ENCODE measurements around the gene BDH1. TPM values are rescaled to one million over a fixed set of nuclear protein-coding genes. Genes with fewer than 3 reads are reported as not detected.
"Not testable (repeated sequence)": the region's sequence is repeated elsewhere in the genome, so short reads cannot be mapped to it uniquely, and the experiment has no call there.

BDH1 gene
- total RNA-seq, 3 donors from 2014 or later: 70.7 to 83.8 (median 79.9) TPM

DNA sequence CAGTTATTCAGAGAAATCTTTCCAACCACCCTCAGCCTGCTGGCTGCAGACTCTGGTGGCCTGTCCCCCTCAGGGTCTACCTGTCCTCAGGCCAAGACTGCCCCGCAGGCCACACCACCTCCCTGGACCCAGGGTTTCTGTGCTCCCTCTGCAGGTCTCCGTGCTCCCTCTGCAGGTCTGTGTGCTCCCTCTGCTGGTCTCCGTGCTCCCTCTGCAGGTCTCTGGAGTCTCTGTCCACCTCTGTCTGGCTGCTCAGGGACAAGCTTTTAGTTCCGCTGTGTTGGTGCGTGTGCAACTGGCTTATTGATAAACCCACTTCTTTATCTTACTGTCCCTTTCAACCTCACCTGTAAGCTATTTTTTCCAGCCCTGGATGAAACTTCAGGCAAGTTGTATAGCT, 30.1 kb downstream of the BDH1 start:
- H3K4me3 Mint-ChIP-seq: no peak overlapping the region
- no peak for ATAC-seq
- DNase-seq: no peak
- H3K9me3 Mint-ChIP-seq: no peaks in the 10 kb centered on the region
- H3K27me3 Mint-ChIP-seq (ENCODE audit: low read depth): no peaks in the 10 kb centered on the region
- H3K36me3 Mint-ChIP-seq (ENCODE audit: insufficient read depth): peaks cover 18% of the 10 kb centered on the region
- H3K4me1 Mint-ChIP-seq (ENCODE audit: low read depth): peaks cover 2% of the 10 kb centered on the region

DNA sequence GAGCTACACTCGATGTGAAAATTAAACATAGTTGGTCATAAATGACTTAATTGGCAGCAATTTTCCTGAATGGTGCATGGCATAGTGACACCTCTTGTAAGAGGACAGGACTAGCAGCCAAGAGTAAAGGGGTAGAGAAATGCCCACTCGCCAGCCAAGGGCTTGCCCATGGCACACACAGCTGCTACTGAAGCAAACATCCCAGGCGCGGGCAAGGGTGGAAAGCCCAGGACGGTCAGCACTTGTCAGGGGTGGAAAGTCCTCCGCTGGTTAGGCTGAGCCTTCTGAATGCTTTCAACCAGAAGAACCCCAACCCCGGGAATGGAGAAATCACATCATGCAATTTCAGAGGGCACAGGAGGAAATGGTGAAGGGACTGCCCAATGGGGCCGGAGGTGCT, 31.6 kb downstream of the BDH1 start:
- no peaks in the 10 kb centered on the region for H3K9me3 Mint-ChIP-seq
- H3K36me3 Mint-ChIP-seq (ENCODE audit: insufficient read depth): peaks cover 12% of the 10 kb centered on the region
- peaks cover 2% of the 10 kb centered on the region for H3K4me1 Mint-ChIP-seq (ENCODE audit: low read depth)
- H3K4me3 Mint-ChIP-seq: no peak overlapping the region
- DNase-seq (no peak), ATAC-seq (no peak)
- H3K27me3 Mint-ChIP-seq (ENCODE audit: low read depth): no peaks in the 10 kb centered on the region

DNA sequence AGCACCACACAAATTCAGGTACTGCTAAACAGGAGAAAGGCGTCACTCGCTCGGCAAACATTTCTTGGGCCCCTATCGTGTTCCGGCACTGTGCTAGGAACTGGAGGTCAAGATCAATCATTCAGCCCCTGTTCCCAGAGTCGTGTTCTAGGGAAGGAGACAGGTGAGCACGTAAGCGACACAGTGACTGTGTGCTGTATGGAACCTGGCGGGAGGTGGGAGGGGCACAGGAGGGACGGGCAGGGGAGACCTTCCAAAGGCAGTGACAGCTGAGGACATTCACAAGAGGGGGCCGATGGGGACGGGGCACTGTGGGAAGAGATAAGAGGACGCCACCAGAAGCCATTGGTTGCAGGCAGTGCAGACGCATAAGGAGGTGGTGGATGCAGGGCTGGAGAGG, 32.2 kb downstream of the BDH1 start:
- H3K9me3 Mint-ChIP-seq: no peaks in the 10 kb centered on the region
- H3K27me3 Mint-ChIP-seq (ENCODE audit: low read depth): no peaks in the 10 kb centered on the region
- no peak overlapping the region for H3K4me3 Mint-ChIP-seq
- H3K4me1 Mint-ChIP-seq (ENCODE audit: low read depth): peaks cover 4% of the 10 kb centered on the region
- DNase-seq: no peak
- H3K36me3 Mint-ChIP-seq (ENCODE audit: insufficient read depth): peaks cover 13% of the 10 kb centered on the region
- no peak for ATAC-seq

DNA sequence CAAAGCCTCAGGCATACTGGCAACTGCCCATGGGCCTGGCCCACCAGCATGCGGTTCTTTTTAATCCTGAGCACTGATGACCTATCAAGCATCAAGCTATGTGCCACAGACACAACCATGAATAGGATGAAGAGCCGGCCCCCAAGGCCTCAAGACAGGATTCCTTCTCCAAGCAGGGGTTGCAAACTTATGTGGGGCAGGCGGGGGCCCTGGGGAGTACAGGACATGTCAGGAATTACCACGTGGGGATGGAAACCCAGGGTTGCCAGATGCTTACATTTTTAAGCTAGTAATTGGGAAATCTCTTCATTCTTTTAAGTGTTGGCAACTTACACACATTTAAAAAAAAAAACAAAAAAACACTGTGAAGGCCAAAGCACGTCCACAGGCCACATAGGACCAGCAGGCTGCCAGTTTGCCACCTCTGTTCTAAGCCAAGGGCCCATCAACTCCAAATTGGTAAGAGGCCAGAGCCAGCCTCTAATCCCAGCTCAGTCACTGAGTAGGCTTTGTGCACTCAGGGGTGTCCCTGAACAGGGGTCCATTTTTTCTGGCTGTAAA, 32.8 kb downstream of the BDH1 start:
- peaks cover 4% of the 10 kb centered on the region for H3K4me1 Mint-ChIP-seq (ENCODE audit: low read depth)
- ATAC-seq (no peak), DNase-seq (no peak)
- H3K36me3 Mint-ChIP-seq (ENCODE audit: insufficient read depth): peaks cover 13% of the 10 kb centered on the region
- H3K4me3 Mint-ChIP-seq: no peak overlapping the region
- H3K27me3 Mint-ChIP-seq (ENCODE audit: low read depth): no peaks in the 10 kb centered on the region
- H3K9me3 Mint-ChIP-seq: no peaks in the 10 kb centered on the region

DNA sequence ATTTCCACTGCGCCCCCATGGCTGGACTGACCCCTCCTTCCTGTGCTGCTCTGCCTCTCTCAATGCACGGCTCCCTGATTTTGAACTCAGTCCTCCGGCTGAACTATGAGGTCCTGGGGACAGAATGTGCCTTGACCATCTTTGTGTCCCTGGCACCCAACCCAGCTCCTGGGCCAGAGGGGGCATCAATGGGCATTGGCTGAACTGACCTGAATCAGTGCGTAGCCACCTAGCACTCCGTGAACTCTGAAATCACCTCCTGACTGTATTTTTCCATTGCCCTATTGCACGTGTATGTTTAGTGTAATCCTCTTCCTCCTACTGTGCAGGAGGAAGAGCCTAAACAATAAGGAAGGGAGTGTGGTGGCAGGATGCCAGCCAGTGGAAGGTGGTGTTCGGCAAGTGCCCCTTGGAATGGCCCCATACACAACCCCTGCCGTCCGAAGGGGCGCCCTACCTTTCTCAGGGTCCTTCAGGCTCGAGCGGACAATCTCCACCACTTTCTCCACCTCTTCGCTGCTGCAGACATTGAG, 33.5 kb downstream of the BDH1 start:
- Mint-ChIP-seq H3K4me1 (ENCODE audit: low read depth) (peaks cover 4% of the 10 kb centered on the region), H3K36me3 (ENCODE audit: insufficient read depth) (peaks cover 11% of the 10 kb centered on the region), H3K9me3 (no peaks in the 10 kb centered on the region), H3K4me3 (no peak overlapping the region), H3K27me3 (ENCODE audit: low read depth) (no peaks in the 10 kb centered on the region)
- no peak for DNase-seq
- ATAC-seq: no peak

DNA sequence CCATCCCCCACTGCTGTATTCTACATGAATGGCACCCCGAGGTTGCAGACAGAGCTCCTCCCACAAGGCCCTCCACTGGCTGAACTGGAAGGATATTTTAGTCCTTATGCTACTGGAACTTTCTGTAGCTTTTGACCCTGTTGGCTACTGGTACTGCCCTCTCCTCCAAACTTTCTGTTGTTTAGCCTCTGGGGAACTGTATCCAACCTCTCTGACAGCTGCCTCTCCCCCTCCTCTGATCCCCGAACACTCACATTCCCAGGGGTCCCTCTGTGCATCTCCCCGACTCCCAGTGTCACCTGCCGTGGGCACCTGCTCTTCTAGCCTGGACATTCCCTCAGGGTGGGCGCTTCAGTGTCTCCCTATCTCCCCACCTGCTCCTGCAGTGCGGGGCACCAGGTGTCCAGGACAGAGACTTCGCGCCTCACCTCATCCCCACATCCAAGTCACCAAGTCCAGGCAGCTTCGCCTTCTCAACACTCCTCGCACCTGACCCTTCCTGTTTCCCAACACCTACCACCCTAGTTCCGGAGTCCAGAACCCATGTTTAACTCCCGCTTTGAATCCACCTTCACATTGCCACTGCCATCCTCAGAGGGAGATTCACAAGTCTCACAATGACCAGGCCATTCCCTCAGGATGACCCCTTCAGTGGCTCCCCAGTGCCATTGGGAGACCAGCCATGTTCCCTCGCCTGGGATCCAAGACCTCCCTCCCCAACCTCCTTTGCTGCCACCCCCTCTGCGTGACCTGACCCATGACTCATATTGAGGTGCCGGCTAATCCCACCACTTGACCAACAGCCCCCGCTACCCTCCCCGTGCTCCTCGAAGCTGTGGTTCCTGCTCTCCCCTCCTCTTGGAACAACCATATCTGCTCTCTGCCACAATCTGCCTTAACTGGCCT, 34.2 kb downstream of the BDH1 start:
- no peak overlapping the region for H3K4me3 Mint-ChIP-seq
- no peaks in the 10 kb centered on the region for H3K9me3 Mint-ChIP-seq
- ATAC-seq: no peak
- H3K36me3 Mint-ChIP-seq (ENCODE audit: insufficient read depth): peaks cover 10% of the 10 kb centered on the region
- H3K4me1 Mint-ChIP-seq (ENCODE audit: low read depth): peaks cover 10% of the 10 kb centered on the region
- DNase-seq: no peak
- no peaks in the 10 kb centered on the region for H3K27me3 Mint-ChIP-seq (ENCODE audit: low read depth)

DNA sequence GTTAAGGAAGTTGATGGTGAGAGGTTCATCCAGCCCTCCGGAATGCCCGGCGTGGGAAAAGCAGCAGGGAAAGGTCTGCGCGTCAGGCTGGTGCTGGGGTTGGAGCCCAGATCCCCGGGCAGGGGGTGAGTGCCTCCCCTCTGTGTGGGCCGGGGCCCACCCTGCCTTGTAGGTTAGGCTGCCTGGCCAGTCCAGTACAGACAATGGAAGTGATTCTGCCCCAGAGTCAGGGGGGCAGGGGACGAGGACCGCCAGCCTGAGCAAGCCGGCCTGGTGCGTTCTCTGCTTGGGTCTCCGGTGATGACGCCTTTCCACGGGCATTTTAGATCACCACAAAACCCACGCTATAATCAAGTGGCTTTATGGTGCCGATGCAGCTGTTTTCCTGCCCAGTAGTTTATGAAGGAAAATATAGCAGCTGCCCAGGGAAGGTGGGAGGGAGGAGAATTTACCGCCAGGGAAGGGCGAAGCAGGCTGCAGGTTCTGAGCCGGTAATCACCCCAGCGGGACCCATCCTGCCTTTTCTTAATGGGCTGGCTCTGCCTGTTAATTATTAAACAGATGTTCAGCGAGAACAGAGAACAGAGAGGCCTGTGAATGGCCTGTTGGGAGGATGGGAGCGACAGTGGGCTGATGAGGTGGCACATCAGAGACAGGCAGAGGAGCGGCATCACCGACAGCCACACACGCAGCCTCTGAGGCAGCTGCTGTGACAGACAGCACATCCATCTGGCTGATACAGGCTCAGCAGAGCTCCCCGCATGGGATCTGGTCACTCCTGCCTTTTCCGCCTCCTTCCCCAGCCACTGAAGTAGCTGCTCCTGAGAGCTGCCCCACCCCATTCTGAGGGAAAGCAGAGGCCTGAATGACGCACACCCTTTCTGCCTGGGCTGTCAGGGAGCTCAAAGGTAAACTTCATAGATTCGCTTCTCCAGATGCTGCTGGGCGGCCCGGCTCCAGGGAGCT, 35.2 kb downstream of the BDH1 start:
- Mint-ChIP-seq H3K4me1 (ENCODE audit: low read depth) (peaks cover 14% of the 10 kb centered on the region), H3K27me3 (ENCODE audit: low read depth) (no peaks in the 10 kb centered on the region), H3K9me3 (no peaks in the 10 kb centered on the region), H3K36me3 (ENCODE audit: insufficient read depth) (peaks cover 18% of the 10 kb centered on the region), H3K4me3 (no peak overlapping the region)
- ATAC-seq (no peak), DNase-seq (no peak)

DNA sequence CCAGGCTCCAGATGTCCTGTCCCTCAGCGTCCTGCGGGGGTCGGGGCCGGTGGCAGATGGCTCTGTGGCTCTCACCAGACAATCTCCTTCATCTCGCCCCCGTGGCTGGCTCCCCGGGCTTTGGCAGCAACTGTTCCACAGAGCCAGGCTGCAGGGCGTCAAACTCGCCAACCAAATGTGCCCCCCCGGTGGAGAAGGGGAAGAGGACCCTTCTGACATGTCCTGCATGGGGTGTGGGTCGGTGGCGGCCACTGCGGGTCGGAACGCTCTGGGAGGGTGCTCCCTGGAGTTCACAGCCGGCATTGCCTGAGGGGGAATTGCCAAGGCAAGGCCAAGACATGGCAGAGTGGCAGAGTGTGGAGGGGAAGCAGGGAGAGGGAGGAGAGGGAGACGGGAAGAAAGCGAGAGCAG, 36.0 kb downstream of the BDH1 start:
- DNase-seq: no peak
- Mint-ChIP-seq H3K9me3 (no peaks in the 10 kb centered on the region), H3K27me3 (ENCODE audit: low read depth) (no peaks in the 10 kb centered on the region), H3K36me3 (ENCODE audit: insufficient read depth) (peaks cover 22% of the 10 kb centered on the region), H3K4me1 (ENCODE audit: low read depth) (peaks cover 14% of the 10 kb centered on the region), H3K4me3 (no peak overlapping the region)
- ATAC-seq: no peak

DNA sequence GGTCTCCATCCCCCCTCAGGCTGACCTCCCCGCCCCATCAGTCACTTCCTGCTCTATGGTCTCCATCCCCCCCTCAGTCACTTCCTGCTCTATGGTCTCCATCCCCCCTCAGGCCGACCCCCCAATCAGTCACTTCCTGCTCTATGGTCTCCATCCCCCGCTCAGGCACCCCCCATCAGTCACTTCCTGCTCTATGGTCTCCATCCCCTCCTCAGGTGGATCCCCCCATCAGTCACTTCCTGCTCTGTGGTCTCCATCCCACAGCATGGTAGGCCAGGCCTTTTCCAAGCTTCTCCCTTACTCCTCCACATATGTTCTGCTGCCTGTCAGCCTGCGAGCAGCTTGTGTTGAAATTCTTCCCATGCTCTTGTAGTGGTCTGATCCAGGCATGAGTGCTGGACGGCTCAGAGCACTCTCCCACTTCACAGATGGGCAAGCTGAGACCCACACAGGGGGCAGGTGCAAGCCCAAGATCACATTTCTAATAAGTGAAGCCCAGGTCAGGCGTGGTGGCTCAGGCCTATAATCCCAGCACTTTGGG, 36.8 kb downstream of the BDH1 start:
- Mint-ChIP-seq H3K4me1 (ENCODE audit: low read depth) (peaks cover 14% of the 10 kb centered on the region), H3K4me3 (no peak overlapping the region), H3K27me3 (ENCODE audit: low read depth) (no peaks in the 10 kb centered on the region), H3K9me3 (no peaks in the 10 kb centered on the region), H3K36me3 (ENCODE audit: insufficient read depth) (peaks cover 24% of the 10 kb centered on the region)
- DNase-seq (no peak), ATAC-seq (no peak)

DNA sequence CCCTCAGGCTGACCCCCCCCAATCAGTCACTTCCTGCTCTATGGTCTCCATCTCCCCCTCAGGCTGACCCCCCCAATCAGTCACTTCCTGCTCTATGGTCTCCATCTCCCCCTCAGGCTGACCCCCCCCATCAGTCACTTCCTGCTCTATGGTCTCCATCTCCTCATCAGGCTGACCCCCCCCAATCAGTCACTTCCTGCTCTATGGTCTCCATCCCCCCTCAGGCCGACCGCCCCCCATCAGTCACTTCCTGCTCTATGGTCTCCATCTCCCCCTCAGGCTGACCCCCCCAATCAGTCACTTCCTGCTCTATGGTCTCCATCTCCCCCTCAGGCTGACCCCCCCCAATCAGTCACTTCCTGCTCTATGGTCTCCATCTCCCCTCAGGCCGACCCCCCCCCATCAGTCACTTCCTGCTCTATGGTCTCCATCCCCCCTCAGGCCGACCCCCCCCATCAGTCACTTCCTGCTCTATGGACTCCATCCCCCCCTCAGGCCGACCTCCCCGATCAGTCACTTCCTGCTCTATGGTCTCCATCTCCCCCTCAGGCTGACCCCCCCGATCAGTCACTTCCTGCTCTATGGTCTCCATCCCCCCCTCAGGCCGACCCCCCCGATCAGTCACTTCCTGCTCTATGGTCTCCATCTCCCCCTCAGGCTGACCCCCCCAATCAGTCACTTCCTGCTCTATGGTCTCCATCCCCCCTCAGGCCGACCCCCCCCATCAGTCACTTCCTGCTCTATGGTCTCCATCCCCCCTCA, 37.7 kb downstream of the BDH1 start:
- H3K36me3 Mint-ChIP-seq (ENCODE audit: insufficient read depth): peaks cover 30% of the 10 kb centered on the region
- ATAC-seq; H3K4me3 Mint-ChIP-seq; H3K27me3 Mint-ChIP-seq (ENCODE audit: low read depth); DNase-seq; H3K9me3 Mint-ChIP-seq: not testable (repeated sequence)
- peaks cover 14% of the 10 kb centered on the region for H3K4me1 Mint-ChIP-seq (ENCODE audit: low read depth)

DNA sequence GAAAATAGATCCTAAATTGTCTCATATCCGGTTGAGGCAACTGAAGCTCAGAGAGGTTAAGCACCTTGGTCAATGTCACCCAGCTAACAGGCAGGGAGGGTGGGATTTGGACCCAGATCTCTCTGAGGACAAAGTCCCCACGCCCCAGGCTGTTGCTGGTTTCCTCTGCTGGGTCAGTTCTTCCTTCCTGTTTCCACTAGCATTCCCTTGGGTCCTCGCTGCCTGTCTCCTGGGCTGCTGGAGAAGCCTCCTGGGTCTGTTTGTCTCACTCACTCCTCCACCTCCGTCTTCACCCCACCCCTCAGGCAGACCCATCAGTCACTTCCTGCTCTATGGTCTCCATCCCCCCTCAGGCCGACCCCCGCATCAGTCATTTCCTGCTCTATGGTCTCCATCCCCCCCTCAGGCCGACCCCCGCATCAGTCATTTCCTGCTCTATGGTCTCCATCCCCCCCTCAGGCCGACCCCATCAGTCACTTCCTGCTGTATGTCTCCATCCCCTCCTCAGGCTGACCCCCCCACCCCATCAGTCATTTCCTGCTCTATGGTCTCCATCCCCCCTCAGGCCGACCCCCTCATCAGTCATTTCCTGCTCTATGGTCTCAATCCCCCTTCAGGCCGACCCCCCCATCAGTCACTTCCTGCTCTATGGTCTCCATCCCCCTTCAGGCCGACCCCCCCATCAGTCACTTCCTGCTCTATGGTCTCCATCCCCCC, 38.7 kb downstream of the BDH1 start:
- ATAC-seq: peak; percentile 28 to 47
- Mint-ChIP-seq H3K4me1 (ENCODE audit: low read depth) (peaks cover 14% of the 10 kb centered on the region), H3K36me3 (ENCODE audit: insufficient read depth) (peaks cover 34% of the 10 kb centered on the region)

DNA sequence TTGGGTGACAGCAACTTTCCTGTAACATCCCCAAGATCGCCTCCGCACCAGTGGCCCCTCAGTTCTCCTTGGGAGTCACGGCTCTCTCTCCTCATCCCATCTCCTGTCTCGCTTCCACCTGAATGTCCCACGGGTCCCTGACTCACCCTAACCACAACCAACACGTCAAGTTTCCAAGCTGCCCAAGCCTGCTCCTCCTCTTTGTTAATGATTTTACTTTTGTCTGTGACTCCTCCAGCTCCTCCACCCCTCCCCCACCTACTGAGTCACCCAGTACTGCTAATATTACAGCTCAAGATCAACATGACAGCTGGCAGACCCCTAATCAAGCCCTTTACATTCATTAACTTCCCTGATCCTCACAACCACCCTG, 39.3 kb downstream of the BDH1 start:
- H3K36me3 Mint-ChIP-seq (ENCODE audit: insufficient read depth): peaks cover 35% of the 10 kb centered on the region
- ATAC-seq: peak; percentile 57 to 65
- no peaks in the 10 kb centered on the region for H3K27me3 Mint-ChIP-seq (ENCODE audit: low read depth)
- H3K9me3 Mint-ChIP-seq: no peaks in the 10 kb centered on the region
- H3K4me1 Mint-ChIP-seq (ENCODE audit: low read depth): peaks cover 12% of the 10 kb centered on the region
- H3K4me3 Mint-ChIP-seq: no peak overlapping the region
- DNase-seq: peak; percentile 34

More for the DNA sequence above, 38.7 kb downstream of the BDH1 start:
- not testable (repeated sequence) for H3K4me3 Mint-ChIP-seq; H3K27me3 Mint-ChIP-seq (ENCODE audit: low read depth); H3K9me3 Mint-ChIP-seq; DNase-seq

DNA sequence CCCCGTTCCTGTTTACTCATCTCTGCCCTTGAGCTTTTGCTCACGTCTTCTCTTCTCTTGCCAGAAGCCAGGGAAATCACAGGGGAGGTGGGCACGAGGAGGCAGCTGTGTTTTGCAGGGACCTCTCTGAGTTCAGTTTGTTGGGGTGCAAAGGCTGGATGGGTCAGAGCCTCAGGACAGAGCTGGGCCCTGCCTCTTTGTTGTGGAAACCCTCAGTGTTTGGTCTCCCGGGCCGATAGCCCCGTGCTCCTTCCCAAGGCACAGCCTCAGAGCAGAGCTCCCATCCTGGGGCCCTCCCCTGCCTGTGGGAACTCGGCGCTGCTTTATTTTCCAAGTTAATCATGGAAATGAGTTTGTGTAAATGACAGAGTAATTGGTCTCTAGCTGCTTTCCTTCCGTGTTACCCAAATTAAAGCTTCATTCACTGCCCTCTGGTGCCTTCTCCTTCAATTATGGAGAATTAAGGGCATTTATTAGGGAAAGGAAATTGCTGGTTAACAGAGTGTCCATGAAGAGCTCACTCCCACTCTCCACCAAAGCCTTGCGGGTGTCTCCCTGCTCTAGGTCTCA, 40.9 kb downstream of the BDH1 start:
- H3K9me3 Mint-ChIP-seq: no peaks in the 10 kb centered on the region
- no peaks in the 10 kb centered on the region for H3K27me3 Mint-ChIP-seq (ENCODE audit: low read depth)
- peaks cover 14% of the 10 kb centered on the region for H3K4me1 Mint-ChIP-seq (ENCODE audit: low read depth)
- no peak for DNase-seq
- ATAC-seq: no peak
- peaks cover 35% of the 10 kb centered on the region for H3K36me3 Mint-ChIP-seq (ENCODE audit: insufficient read depth)
- no peak overlapping the region for H3K4me3 Mint-ChIP-seq

All from activated T-cell treated with anti-CD3 and anti-CD28 coated beads, Interleukin-2, amount 50 U/mL, for 4 hours (primary cell).